Measurements from ENCODE around the gene ESM1. TPM values are rescaled to one million over a fixed set of nuclear protein-coding genes. Genes with fewer than 3 reads are reported as not detected.

ESM1 gene
- total RNA-seq, 1 donor from 2014 or later: not detected

DNA sequence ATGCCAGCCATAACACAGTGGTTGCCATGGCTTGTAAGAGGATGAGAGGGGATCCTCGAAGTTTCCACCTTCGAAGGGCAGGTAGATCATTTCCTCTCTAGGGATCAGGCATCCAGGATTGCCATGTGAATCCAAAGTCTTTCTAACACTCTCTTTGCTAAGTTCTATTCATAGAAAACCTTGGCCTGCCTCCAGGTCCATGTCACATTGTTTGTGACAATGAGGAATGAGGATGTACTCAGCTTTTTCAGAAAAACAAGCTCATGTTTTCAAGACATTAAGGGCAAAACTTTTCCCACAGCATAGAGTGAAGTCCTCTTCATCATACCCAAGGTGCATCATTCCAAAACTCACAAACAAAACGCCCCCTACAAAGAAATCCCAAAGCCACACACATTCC, 19.6 kb downstream of the ESM1 start:
- Mint-ChIP-seq H3K27me3 (ENCODE audit: low read depth) (peaks cover 43% of the 10 kb centered on the region), H3K36me3 (no peaks in the 10 kb centered on the region), H3K27ac (no peak overlapping the region), H3K4me1 (no peaks in the 10 kb centered on the region), H3K9me3 (peaks cover 6% of the 10 kb centered on the region), H3K4me3 (no peak overlapping the region)
- DNase-seq (ENCODE audit: low spot score in 2 of 2, unreplicated experiment in 2 of 2): no peak
- no peak for TF ChIP-seq CTCF (IDR thresholded peaks at IDR 0.05; ENCODE audit: unreplicated experiment)

- no peaks in the 10 kb centered on the region for H3K36me3 Mint-ChIP-seq
- H3K4me1 Mint-ChIP-seq: no peaks in the 10 kb centered on the region
- DNase-seq (ENCODE audit: low spot score in 2 of 2, unreplicated experiment in 2 of 2): no peak
- H3K27ac Mint-ChIP-seq: no peak overlapping the region
- no peak overlapping the region for H3K4me3 Mint-ChIP-seq
- H3K9me3 Mint-ChIP-seq: peaks cover 6% of the 10 kb centered on the region
- no peak for TF ChIP-seq CTCF (IDR thresholded peaks at IDR 0.05; ENCODE audit: unreplicated experiment)
- H3K27me3 Mint-ChIP-seq (ENCODE audit: low read depth): peaks cover 41% of the 10 kb centered on the region
Measured at GRCh38 chr5:54964405-54964804, 21.0 kb downstream of the ESM1 start.

GRCh38 chr5:54959673-54960418, 25.5 kb downstream of the ESM1 start:
- no peak overlapping the region for H3K27ac Mint-ChIP-seq
- no peak for DNase-seq (ENCODE audit: low spot score in 2 of 2, unreplicated experiment in 2 of 2)
- H3K36me3 Mint-ChIP-seq: no peaks in the 10 kb centered on the region
- H3K4me3 Mint-ChIP-seq: no peak overlapping the region
- H3K9me3 Mint-ChIP-seq: no peaks in the 10 kb centered on the region
- H3K4me1 Mint-ChIP-seq: peaks cover 8% of the 10 kb centered on the region
- peaks cover 39% of the 10 kb centered on the region for H3K27me3 Mint-ChIP-seq (ENCODE audit: low read depth)
- no peak for TF ChIP-seq CTCF (IDR thresholded peaks at IDR 0.05; ENCODE audit: unreplicated experiment)

GRCh38 chr5:54956922-54957321, 28.5 kb downstream of the ESM1 start:
- Mint-ChIP-seq H3K4me1 (peaks cover 8% of the 10 kb centered on the region), H3K27me3 (ENCODE audit: low read depth) (peaks cover 22% of the 10 kb centered on the region), H3K4me3 (no peak overlapping the region), H3K36me3 (no peaks in the 10 kb centered on the region), H3K9me3 (no peaks in the 10 kb centered on the region), H3K27ac (no peak overlapping the region)
- DNase-seq (ENCODE audit: low spot score in 2 of 2, unreplicated experiment in 2 of 2): no peak
- no peak for TF ChIP-seq CTCF (IDR thresholded peaks at IDR 0.05; ENCODE audit: unreplicated experiment)

GRCh38 chr5:54947187-54947586, 38.2 kb downstream of the ESM1 start:
- Mint-ChIP-seq H3K9me3 (peaks cover 7% of the 10 kb centered on the region), H3K36me3 (no peaks in the 10 kb centered on the region), H3K4me1 (no peaks in the 10 kb centered on the region), H3K4me3 (no peak overlapping the region), H3K27me3 (ENCODE audit: low read depth) (peaks cover 19% of the 10 kb centered on the region), H3K27ac (no peak overlapping the region)
- no peak for DNase-seq (ENCODE audit: low spot score in 2 of 2, unreplicated experiment in 2 of 2)
- no peak for TF ChIP-seq CTCF (IDR thresholded peaks at IDR 0.05; ENCODE audit: unreplicated experiment)
